Heart left ventricle (tissue), 16 donors: ENCODE measurements around the gene CTXND1. TPM values are rescaled to one million over a fixed set of nuclear protein-coding genes. Genes with fewer than 3 reads are reported as not detected.
A peak's percentile ranks its signal among the peaks of the same experiment; 100 is the strongest.

Experiments used
- ATAC-seq, 4 donors: fragments of 200-7000 bp; cut with Tn5 transposase; one replicate each; pipeline ENCODE4 v1.9.1; 2020 to 2022; ENCODE audit warnings: moderate library complexity in 4 of 4, mild to moderate bottlenecking in 3 of 4, moderate number of reproducible peaks in 1 of 4
- DNase-seq, 5 donors: peaks; one replicate each; pipeline ENCODE4 v3.0.0-alpha.2; 2020
- H3K27ac ChIP-seq, 12 donors: fragments of 200-600 bp; sonication (generic) in 4 of 12; one replicate each; pipeline versions ENCODE4 v1.5.0 to v1.8.0; 2016 to 2022; ENCODE audit warnings: mild to moderate bottlenecking in 2 of 12
- H3K27me3 ChIP-seq, 9 donors: fragments of 200-600 bp; sonication (generic) in 2 of 9; one replicate each; pipeline versions ENCODE4 v1.5.1 to v1.8.0; 2016 to 2022; ENCODE audit warnings: mild to moderate bottlenecking in 3 of 9
- H3K36me3 ChIP-seq, 9 donors: fragments of 200-600 bp; sonication (generic) in 2 of 9; one replicate each; pipeline versions ENCODE4 v1.5.0 to v1.8.0; 2018 to 2022; ENCODE audit warnings: mild to moderate bottlenecking in 2 of 9
- H3K4me1 ChIP-seq, 12 donors: fragments of 200-600 bp; sonication (generic) in 4 of 12; one replicate each; pipeline versions ENCODE4 v1.5.0 to v1.8.0; 2016 to 2022; ENCODE audit warnings: mild to moderate bottlenecking in 3 of 12
- H3K4me3 ChIP-seq, 12 donors: fragments of 200-600 bp; sonication (generic) in 4 of 12; one replicate each; pipeline versions ENCODE4 v1.5.0 to v1.8.0; 2017 to 2022; ENCODE audit warnings: mild to moderate bottlenecking in 9 of 12, moderate library complexity in 4 of 12
- H3K9me3 ChIP-seq, 12 donors: fragments of 200-600 bp; sonication (generic) in 4 of 12; one replicate each; pipeline versions ENCODE4 v1.5.0 to v1.8.0; 2016 to 2022; ENCODE audit warnings: mild to moderate bottlenecking in 1 of 12
- POLR2A ChIP-seq, 2 donors: fragments of 450-650 bp; IDR thresholded peaks; one replicate each; pipeline ENCODE4 v1.6.1; 2017; ENCODE audit warnings: antibody characterized with exemption in 2 of 2, mild to moderate bottlenecking in 2 of 2, moderate library complexity in 2 of 2
- WGBS, 4 donors: extraction: QIAGEN DNeasy Blood & Tissue Kit in 2 of 4; methylation state at CpG; one replicate each; pipeline versions ENCODE4 v1.1.5 to v1.1.7; 2013 to 2018; 5-methylcytosine and 5-hydroxymethylcytosine counted together
- intact Hi-C, 10 donors: fragments of 100-400 bp; cut with DNase I; formaldehyde crosslinking; loops; one replicate each; pipeline versions ENCODE4 v1.11.1 to v1.14.2; 2022
- polyA plus RNA-seq, 2 donors: library from polyadenylated mRNA; stranded (reverse); fragments of 200-250 nt; gene quantifications; one replicate each; pipeline ENCODE4 v1.2.3, GENCODE V29; 2013
- total RNA-seq, 9 donors: library from RNA; depleted of rRNA in 2 of 9; stranded (reverse); fragments of >200 nt in 2 of 9; fragmentation: NEBNext Ultra II Directional in 3 of 9; extraction: Animal tissue kit (Norgen Biotek cat#: 25700) in 3 of 9; gene quantifications; one replicate each; pipeline versions ENCODE4 v1.1.0 to v1.2.4, GENCODE V29; 2016 to 2023
- TF ChIP-seq, protein P1 (sequence below), 12 donors: fragments of 200-600 bp; sonication (generic) in 4 of 12; IDR thresholded peaks; one replicate each; pipeline versions ENCODE4 v1.5.0 to v1.8.0; 2018 to 2022; ENCODE audit warnings: antibody characterized with exemption in 12 of 12, mild to moderate bottlenecking in 5 of 12
- donor health status: ischemic (EF 13 %, LVEDD 7.1; RV severe dilation, severe dysfunction).
- donor health status: healthy with polysubstance abuse.
- donor health status: DM: no; HTN: yes; CAD: no.
- donor health status: DM: no; HTN: no; CAD: no.
- donor health status: ischemic (EF 25% LVEDD 6.9; RV normal size, moderate dysfunction).
- donor health status: ischemic (EF 25% LVEDD 5.7; RV mildly dilated, moderate dysfunction).
- donor health status: healthy.
- donor health status: DM: yes; HTN: yes; CAD: no.
- donor health status: ischemic (EF 35%, LVEDD 5.7; RV mildly dilated, moderate dysfunction).
- donor health status: nonischemic (EF 11% LVEDD 7.7; RV severe dilation, severe dysfunction).
- donor health status: DM: yes; HTN: yes; CAD: no.
- donor health status: PGD.
- donor health status: ischemic (EF 29% LVEDD 5.4; RV normal size, mild dysfunction).
- donor health status: nonischemic (EF 23%, LVEDD 6.1; RV moderate dilation, normal function).

CTXND1 gene
- total and polyA plus RNA-seq, 11 donors: 0.14 to 9.5 (median 2.9) TPM

DNA sequence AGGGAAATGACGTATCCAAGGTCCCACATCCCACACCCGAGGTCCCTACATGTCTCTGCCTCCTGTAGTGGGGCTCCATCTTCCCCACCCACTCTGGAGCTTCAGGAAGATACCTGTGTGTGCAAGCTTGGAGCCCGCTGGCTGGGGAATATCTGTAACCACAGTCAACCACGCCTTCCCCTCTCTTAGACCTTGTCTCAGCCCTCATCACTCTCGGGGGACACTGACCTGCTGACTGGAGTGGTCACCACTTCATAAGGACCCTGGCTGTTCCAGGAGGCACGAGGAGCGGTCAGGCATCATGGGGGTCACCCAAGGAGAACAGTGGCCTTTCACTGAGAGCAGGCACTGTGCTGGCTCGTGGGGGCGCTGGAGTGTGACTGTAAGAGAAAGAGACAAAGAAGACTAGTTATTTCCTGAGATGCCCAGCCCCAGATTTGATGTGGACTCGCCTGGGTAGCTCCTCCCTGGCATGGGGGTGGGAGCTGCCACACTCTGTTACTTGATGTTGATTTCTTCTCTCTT is 48.6 kb downstream of the CTXND1 start:
- Histone ChIP-seq H3K27ac (no peak overlapping the region), H3K4me1 (no peaks in the 10 kb centered on the region), H3K9me3 (no peaks in the 10 kb centered on the region), H3K4me3 (no peak overlapping the region), H3K27me3 (peaks cover 0 to 6% (median 0%) of the 10 kb centered on the region in 9 donors), H3K36me3 (no peaks in the 10 kb centered on the region)
- 73 to 81% (median 76%) methylated on average over 10 of the region's 10 CpGs for WGBS, 4 donors
- DNase-seq (no peak), ATAC-seq (no peak)
- intact Hi-C loops: no loop called here
- no peak for TF ChIP-seq POLR2A (IDR thresholded peaks at IDR 0.05)

- Histone ChIP-seq H3K36me3 (no peaks in the 10 kb centered on the region), H3K4me1 (no peaks in the 10 kb centered on the region), H3K9me3 (no peaks in the 10 kb centered on the region), H3K27me3 (peaks cover 0 to 6% (median 0%) of the 10 kb centered on the region in 9 donors), H3K27ac (no peak overlapping the region), H3K4me3 (no peak overlapping the region)
- intact Hi-C loops: no loop called here
- TF ChIP-seq POLR2A (IDR thresholded peaks at IDR 0.05): no peak
- TF ChIP-seq, protein P1, sequence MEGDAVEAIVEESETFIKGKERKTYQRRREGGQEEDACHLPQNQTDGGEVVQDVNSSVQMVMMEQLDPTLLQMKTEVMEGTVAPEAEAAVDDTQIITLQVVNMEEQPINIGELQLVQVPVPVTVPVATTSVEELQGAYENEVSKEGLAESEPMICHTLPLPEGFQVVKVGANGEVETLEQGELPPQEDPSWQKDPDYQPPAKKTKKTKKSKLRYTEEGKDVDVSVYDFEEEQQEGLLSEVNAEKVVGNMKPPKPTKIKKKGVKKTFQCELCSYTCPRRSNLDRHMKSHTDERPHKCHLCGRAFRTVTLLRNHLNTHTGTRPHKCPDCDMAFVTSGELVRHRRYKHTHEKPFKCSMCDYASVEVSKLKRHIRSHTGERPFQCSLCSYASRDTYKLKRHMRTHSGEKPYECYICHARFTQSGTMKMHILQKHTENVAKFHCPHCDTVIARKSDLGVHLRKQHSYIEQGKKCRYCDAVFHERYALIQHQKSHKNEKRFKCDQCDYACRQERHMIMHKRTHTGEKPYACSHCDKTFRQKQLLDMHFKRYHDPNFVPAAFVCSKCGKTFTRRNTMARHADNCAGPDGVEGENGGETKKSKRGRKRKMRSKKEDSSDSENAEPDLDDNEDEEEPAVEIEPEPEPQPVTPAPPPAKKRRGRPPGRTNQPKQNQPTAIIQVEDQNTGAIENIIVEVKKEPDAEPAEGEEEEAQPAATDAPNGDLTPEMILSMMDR (IDR thresholded peaks at IDR 0.05): no peak
- ATAC-seq: no peak
- WGBS, 4 donors: 54 to 63% (median 60%) methylated on average over 9 of the region's 9 CpGs
- no peak for DNase-seq
Measured at GRCh38 chr15:80202641-80203360, 49.2 kb downstream of the CTXND1 start.

DNA sequence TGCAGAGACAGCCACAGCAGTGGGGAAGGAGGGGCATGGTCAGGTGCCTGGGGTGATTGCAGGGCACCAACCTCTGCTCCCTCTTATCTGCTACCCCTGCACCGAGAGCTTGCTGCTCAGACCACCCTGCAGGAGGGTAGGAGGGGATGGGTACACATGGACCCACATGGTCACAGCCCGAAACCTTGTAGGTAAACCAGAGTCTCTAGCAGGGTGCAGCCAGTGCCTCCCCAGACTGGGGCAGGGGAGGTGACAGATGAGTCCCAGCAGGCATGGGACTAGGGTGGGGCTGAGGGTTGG is 50.0 kb downstream of the CTXND1 start:
- Histone ChIP-seq H3K27ac (no peak overlapping the region), H3K27me3 (peaks cover 0 to 6% (median 0%) of the 10 kb centered on the region in 9 donors), H3K4me3 (no peak overlapping the region), H3K36me3 (no peaks in the 10 kb centered on the region), H3K9me3 (no peaks in the 10 kb centered on the region), H3K4me1 (no peaks in the 10 kb centered on the region)
- no peak for TF ChIP-seq POLR2A (IDR thresholded peaks at IDR 0.05)
- TF ChIP-seq, protein P1 (IDR thresholded peaks at IDR 0.05): no peak
- intact Hi-C loops: no loop called here
- ATAC-seq: peak in 1 of 4 donors; percentile 15
- 62 to 88% (median 85%) methylated on average over 2 of the region's 2 CpGs for WGBS, 4 donors
- no peak for DNase-seq

GRCh38 chr15:80201256-80202015 is 50.6 kb downstream of the CTXND1 start:
- H3K27ac ChIP-seq: no peak overlapping the region
- no peaks in the 10 kb centered on the region for H3K4me1 ChIP-seq
- 87 to 90% (median 88%) methylated on average over 25 to 26 of the region's 26 CpGs for WGBS, 4 donors
- no peak for TF ChIP-seq POLR2A (IDR thresholded peaks at IDR 0.05)
- TF ChIP-seq, protein P1 (IDR thresholded peaks at IDR 0.05): no peak
- H3K36me3 ChIP-seq: no peaks in the 10 kb centered on the region
- peak in 1 of 4 donors; percentile 26 for ATAC-seq
- intact Hi-C loops: no loop called here
- H3K27me3 ChIP-seq: peaks cover 0 to 6% (median 0%) of the 10 kb centered on the region in 9 donors
- H3K4me3 ChIP-seq: no peak overlapping the region
- no peaks in the 10 kb centered on the region for H3K9me3 ChIP-seq
- DNase-seq: no peak
